ENCODE measurements around the gene RAD54L. TPM values are rescaled to one million over a fixed set of nuclear protein-coding genes. Genes with fewer than 3 reads are reported as not detected.
"Not testable (repeated sequence)": the region's sequence is repeated elsewhere in the genome, so short reads cannot be mapped to it uniquely, and the experiment has no call there.

RAD54L gene
- total and polyA plus RNA-seq, 9 donors, result 0.28 to 1.4 (median 0.65) TPM; not detected in 1

- H3K27me3 ChIP-seq; intact Hi-C loops (cut with DNase I); DNase-seq; H3K27ac ChIP-seq; H3K4me1 ChIP-seq (ENCODE audit: insufficient read depth); H3K36me3 ChIP-seq; H3K9me3 ChIP-seq; H3K4me3 ChIP-seq: not testable (repeated sequence)
- WGBS, 3 donors, result 87 to 91% (median 89%) methylated on average over 6 of the region's 6 CpGs
These were observed 74.6 kb downstream of the RAD54L start for GRCh38 chr1:46322191-46322590.

- intact Hi-C loops (cut with DNase I); H3K36me3 ChIP-seq; H3K27ac ChIP-seq; DNase-seq; H3K9me3 ChIP-seq; H3K4me3 ChIP-seq; H3K27me3 ChIP-seq; H3K4me1 ChIP-seq (ENCODE audit: insufficient read depth): not testable (repeated sequence)
- WGBS, 3 donors, result 91 to 94% (median 94%) methylated on average over 11 of the region's 11 CpGs
These were observed 77.9 kb downstream of the RAD54L start for GRCh38 chr1:46325285-46326076.

Other genes with a start within 250 kb of the RAD54L start
- gene PIK3R3, start 115.1 kb upstream of the RAD54L start, total RNA-seq, result 10 to 100 TPM in 4 of 7 donors, 1 to 10 TPM in 3; 3.6 to 20.3 (median 10.7) TPM
- gene PIK3R3, start 115.1 kb upstream of the RAD54L start, polyA plus RNA-seq, result 10 to 100 TPM in 1 of 2 donors, 1 to 10 TPM in 1; 6.5 to 20.0 TPM
- gene TSPAN1, start 72.7 kb upstream of the RAD54L start, total RNA-seq, result 10 to 100 TPM in 1 of 7 donors, 1 to 10 TPM in 4, under 1 TPM in 2; 0.18 to 26.9 (median 3.1) TPM
- 1 to 10 TPM in 1 of 2 donors, under 1 TPM in 1; 0.65 to 2.8 TPM for gene TSPAN1, start 72.7 kb upstream of the RAD54L start, polyA plus RNA-seq
- not detected for gene P3R3URF, start 71.3 kb upstream of the RAD54L start, total RNA-seq
- gene P3R3URF, start 71.3 kb upstream of the RAD54L start, polyA plus RNA-seq, result not detected
- 10 to 100 TPM; 19.1 to 49.2 (median 40.2) TPM for gene POMGNT1, start 49.3 kb upstream of the RAD54L start, total RNA-seq
- gene POMGNT1, start 49.3 kb upstream of the RAD54L start, polyA plus RNA-seq, result 10 to 100 TPM; 27.6 to 42.1 TPM
- gene LURAP1, start 44.4 kb upstream of the RAD54L start, total RNA-seq, result 10 to 100 TPM in 3 of 7 donors, 1 to 10 TPM in 4; 4.5 to 15.4 (median 9.9) TPM
- 1 to 10 TPM; 3.7 to 6.1 TPM for gene LURAP1, start 44.4 kb upstream of the RAD54L start, polyA plus RNA-seq
- gene LRRC41, start 55.9 kb downstream of the RAD54L start, total RNA-seq, result 10 to 100 TPM; 54.8 to 99.8 (median 74.1) TPM
- gene LRRC41, start 55.9 kb downstream of the RAD54L start, polyA plus RNA-seq, result 10 to 100 TPM; 37.5 to 49.5 TPM
- 100 to 1,000 TPM; 140 to 453 (median 189) TPM for gene UQCRH, start 55.9 kb downstream of the RAD54L start, total RNA-seq
- gene UQCRH, start 55.9 kb downstream of the RAD54L start, polyA plus RNA-seq, result 100 to 1,000 TPM; 272 to 359 TPM
- gene NSUN4, start 93.0 kb downstream of the RAD54L start, total RNA-seq, result 10 to 100 TPM; 15.9 to 35.2 (median 19.1) TPM
- gene NSUN4, start 93.0 kb downstream of the RAD54L start, polyA plus RNA-seq, result 10 to 100 TPM; 12.2 to 16.7 TPM
- gene FAAH, start 146.6 kb downstream of the RAD54L start, total RNA-seq, result 10 to 100 TPM in 3 of 7 donors, 1 to 10 TPM in 4; 7.5 to 32.7 (median 9.3) TPM
- 1 to 10 TPM; 1.3 to 6.7 TPM for gene FAAH, start 146.6 kb downstream of the RAD54L start, polyA plus RNA-seq
- gene DMBX1, start 242.1 kb downstream of the RAD54L start, total RNA-seq, result not detected
- not detected for gene DMBX1, start 242.1 kb downstream of the RAD54L start, polyA plus RNA-seq